OCI-M2 (cell line): Measurements from ENCODE around the gene POU5F1.
"Not testable (repeated sequence)": the region's sequence is repeated elsewhere in the genome, so short reads cannot be mapped to it uniquely, and the experiment has no call there.

ENCODE experiments used
- DNase-seq: peaks from one replicate; lab custom pipeline; 2025; ENCODE audit not compliant: unreplicated experiment; lab: John Stamatoyannopoulos, UW

Gene POU5F1

DNA sequence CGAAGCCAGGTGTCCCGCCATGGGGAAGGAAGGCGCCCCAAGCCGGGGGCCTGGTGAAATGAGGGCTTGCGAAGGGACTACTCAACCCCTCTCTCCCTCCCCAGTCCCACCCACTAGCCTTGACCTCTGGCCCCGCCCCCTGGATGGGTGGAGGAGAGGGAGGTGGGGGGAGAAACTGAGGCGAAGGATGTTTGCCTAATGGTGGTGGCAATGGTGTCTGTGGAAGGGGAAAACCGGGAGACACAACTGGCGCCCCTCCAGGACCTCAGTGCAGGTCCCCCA is at the start of gene POU5F1:
POU5F1 (minus strand) TSS at position 83 of the 282 bp plus-strand sequence; CDS start at position 21, 62 bp downstream.
- no peak for DNase-seq

DNA sequence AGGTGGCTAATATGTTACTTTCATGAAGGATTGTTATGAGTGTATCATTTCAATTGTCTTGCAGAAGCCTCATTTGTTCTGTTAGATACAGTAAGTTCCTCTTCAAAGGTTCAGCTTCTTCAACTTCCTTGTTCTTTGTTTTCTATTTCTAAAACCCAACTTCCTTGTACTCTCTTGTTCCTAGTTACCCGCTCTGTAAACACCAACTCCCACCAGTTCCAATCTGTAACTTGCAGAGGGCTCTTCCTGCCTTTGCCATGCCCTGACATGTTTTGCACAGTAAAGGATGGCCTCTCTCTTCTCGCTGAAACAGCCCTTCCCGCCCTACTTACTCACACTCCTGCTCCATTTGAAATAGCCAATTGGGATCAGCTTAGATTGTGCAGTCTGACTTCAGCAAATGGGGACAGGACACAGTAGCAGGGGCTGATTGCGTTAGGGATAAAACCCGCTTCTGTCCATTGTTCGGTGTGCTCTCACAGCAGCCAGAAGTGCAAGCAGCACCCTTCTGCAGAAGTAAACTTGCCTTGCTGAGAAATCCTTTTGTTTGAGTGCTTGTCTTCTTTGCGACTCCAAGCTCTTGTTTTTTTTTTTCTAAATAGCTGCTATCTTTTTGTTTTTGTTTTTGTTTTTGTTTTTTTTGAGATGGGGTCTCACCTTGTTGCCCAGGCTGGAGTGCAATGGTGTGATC is 45.9 kb upstream of the POU5F1 start:
- DNase-seq = no peak

DNA sequence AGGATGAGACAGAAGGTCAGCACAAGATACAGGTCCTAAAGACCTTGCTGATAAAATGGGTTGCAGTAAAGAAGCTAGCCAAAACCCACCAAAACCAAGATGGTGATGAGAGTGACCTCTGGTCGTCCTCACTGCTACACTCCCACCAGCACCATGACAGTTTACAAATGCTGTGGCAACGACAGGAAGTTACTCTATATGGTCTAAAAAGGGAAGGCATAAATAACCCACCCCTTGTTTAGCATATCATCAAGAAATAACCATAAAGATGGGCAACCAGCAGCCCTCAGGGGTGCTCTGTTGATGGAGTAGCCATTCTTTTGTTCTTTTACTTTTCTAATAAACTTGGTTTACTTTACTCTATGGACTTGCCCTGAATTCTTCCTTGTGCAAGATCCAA is 44.7 kb upstream of the POU5F1 start:
- not testable (repeated sequence) for DNase-seq

DNA sequence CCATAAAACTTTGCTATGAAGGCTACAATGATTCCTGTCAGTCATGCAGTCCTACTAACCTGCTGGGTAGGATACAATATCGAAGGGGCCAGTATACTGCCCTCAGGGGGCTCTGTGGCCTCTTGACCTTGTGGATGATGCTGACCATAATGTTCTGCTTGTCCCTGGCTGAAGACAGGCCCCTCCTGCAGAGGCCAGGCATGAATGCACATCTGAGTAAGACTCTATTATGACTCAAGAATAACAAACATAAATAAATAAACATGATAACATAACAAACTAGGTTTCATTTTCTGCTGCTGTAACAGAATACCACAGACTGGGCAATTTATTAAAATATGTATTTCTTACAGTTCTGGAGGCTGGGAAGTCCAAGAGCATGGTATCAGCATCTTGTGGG is 44.0 kb upstream of the POU5F1 start:
- no peak for DNase-seq

DNA sequence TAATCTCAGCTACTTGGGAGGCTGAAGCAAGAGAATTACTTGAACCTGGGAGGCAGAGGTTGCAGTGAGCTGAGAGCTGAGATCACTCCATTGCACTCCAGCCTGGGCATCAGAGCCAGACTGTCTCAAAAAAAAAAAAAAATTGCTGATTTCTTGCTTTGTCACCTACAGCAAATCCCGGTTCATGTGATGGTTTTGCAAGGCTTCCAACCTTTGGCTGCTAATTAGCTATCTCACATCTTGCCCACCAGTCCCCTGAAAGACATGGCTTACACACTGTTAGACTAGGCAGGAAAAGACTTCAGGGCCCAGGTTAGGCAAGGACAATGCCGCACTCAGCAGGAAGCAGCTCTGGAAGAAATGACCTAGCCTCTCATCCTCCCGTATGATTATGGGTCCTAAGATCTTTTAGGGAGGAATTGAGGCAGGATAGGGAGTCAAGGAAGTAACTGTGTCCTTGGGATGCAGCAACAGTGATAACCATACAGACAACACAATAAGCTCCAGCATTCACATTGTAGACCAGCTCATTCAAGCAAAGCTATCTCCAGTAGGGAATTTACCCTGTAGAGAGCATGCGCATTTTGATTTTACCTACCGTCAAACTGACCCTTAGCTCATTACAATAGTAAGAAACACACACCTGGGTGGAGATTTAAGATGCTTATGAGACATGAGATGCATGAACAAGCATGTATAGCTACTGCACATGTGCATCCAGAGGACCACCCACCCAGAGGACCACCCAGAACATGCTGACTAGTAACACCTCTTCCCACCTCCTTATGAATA is 40.5 kb upstream of the POU5F1 start:
- DNase-seq = no peak

DNA sequence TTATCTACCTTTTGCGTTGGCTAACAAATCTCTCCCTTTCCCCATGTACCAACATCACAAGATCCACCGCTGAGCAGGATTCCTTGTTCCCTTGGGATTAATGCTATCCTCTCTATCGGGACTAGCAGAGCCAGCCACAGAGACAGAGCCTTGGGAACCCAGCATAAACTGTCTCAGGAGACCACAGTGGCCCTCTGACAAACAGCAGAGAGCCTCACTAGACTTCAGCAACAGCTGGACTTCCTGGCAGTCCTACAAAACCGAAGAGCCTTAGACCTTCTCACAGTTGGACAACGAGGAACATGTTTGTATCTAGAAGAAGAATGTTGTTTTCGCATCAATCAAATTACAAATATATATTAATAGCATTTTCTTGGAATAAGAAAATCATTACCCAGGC is 39.6 kb upstream of the POU5F1 start:
- no peak for DNase-seq

DNA sequence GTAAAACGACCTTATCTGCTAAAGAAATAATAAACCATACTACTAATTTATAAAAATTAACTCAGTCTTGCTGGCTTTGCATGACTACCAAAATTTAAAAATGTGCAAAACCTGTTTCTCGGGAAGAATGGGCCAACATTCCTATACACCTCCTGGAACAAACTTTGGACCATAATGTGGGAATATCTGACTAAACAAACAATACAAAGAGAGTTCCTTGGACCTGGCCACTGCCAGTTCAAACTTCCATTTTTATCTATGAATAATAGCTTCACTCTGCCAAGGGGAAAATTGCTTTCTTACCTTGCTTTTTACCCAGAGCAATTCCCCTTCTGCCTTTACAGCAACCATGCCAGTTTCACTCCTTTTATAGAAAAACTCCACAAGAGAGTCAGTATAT is 38.7 kb upstream of the POU5F1 start:
- DNase-seq = no peak

DNA sequence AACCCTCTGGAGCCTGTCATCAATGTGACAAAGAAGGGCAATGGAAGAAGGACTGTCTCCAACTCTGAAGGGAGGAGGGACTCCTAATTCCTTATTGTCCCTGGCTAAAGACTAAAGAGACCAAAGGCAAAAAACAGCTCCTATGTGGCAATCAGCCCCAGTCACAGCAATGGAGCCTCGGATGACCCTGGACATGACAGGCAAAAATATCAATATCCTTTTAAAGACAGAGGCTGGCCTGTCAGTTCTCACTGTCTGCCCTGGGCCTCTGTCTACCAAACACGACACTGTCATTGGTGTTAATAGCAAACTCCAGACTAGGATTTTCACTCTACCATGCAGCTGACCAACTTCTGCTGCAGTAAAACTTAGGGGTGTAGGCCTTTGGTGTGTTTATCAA is 38.0 kb upstream of the POU5F1 start:
- DNase-seq = no peak

DNA sequence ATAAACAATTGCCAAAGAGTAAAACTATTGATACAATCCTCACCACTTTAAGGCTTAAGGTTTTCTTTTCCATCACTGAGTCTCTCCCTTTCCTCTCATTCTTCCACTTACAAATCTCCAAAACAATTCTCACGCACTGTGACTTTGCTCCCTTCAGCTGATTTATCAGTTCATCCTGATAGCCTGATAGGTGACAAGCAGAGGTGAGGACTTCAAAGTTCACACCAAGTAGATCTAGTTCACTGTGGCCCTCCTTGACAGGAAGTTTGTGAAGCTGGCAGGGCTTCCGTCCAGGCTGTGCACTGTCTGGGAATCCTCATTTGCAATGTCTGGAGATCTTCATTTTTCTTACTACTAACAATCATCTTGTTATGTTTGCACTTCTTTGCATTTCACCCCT is 35.2 kb upstream of the POU5F1 start:
- no peak for DNase-seq

DNA sequence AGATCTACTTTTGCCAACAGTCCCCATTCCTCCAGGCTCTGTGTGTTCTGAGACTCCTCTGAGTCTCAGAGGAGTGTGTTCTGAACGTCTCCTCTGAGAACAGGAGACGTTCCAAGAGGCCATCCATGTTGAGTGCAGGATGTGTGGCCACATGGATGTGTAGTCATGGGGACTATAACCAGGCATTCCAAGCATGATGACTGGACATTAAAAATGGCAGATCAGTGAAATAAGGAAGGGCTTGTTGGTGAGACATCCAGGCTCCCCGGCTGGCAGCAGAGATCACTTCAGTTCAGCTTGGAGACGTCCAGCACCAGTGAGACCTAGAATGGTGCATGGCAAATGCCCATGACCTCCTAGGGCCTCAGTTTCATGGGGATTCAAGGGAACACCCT is 34.3 kb upstream of the POU5F1 start:
- DNase-seq = no peak

DNA sequence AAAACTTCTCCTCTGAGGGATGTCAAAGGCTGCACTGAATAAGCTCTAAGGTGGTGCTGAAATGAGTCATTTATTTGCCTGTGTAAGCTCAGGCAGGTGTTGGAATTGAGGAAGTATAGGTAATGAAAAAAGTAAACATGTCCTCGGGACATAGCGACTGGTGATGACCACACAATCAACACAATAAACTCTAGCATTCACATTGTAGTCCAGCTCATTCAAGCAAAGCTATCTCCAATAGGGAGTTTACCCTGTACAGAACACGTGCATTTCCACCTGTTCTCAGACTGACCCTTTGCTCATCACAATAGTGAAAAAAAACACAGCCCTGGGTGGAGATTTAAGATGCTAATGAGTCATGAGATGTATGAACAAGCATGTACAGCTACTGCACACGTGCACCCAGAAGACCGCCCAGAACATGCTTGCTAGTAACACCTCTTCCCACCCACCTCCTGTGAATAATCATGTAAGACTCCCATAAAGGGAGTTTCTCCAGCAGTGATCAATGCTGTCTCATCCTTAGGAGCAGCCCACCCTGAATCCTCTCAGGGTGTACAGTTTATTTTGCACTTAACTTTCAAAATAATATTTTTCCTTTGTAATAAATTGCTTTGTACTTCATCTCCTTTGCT is 33.0 kb upstream of the POU5F1 start:
- DNase-seq = no peak

DNA sequence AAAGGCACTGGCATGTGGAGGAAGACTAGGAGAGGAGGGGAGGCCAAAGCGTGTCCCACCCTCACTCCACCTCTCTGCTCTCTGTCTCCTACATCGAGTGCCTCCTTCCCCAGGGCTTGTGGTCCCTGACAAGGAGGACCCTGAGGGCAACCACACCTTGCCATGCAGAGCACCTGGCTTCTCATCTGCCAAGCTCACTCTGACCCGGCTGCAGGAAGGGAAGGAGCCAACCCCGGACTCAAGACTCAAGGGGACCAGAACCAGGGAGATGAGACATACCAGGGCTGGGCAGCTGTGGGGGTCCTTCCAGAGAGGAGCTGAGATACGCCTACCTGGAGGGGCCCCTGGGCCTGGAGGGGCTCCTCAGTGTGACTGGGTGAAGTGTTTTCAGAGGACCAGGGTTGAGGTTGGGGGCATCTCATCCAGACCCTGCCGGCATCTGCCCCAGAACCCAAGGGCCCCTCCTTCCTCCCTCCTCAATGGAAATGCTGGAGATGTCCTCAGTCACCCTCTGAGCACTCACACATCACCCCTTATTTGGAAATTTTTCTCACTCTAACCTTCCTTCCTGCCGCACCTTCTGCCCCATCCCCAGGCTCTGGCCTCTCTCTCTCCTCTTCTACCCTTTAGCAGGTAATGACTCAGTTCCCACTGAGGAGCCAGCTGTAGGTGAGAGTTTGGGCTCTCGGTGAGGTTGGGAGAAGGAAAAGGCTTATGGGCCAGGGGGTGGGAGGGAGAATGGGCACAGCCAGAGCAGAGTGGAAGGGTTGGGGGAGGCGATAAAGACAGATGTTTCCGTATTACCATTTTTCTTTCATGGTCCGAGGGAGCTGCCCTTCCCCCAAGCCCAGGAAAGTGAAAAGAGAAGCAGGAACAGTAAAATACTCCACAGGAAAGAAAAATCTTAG is 32.0 kb upstream of the POU5F1 start:
- no peak for DNase-seq

DNA sequence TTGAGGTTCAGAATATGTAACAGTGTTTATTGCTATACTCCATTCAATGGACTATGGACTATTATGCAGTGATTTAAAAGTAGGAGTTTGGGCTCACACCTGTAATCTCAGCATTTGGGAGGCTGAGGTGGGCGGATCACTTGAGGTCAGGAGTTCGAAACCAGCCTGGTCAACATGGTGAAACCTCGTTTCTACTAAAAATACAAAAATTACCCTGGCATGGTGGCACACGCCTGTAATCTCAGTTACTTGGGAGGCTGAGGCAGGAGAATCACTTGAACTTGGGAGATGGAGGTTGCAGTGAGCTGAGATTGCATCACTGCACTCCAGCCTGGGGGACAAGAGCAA is 28.6 kb upstream of the POU5F1 start:
- not testable (repeated sequence) for DNase-seq

DNA sequence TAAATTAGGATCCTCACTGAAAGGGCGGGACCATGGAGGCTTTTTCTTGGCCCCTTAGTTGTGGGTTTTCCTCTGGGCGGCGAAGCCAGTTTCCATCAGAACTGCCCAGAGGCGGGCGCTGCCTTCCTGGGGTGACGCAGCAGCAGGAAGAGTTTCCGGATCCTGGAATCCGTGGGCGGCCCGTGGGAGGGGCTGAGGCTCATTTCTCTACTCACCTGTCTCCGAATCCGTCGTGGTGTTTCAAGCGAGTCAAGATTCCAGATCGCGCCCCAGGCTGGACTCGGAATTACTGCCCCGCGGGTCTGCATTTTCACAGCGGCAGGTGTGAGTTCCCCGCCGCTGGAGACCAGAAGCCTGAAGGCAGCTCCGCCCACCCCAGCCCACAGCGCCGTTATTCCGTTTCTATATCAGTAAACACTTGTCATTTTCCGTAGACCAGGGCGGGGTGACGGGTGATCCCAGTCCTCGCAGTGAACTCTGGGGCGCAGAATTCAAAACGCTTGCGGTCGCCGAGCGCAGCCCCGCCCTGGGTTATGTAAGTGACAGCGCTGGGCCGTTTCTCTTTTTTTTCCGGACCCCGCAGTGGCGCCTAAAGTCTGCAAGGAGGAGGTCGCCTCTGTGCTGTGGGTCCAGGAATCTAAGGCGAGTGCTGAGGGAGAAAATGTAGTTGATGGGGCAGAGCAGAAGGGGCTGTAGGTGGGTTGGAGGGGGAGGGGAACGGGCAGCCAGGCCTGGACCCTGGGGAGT is 27.2 kb upstream of the POU5F1 start:
- DNase-seq = peak; percentile 82

DNA sequence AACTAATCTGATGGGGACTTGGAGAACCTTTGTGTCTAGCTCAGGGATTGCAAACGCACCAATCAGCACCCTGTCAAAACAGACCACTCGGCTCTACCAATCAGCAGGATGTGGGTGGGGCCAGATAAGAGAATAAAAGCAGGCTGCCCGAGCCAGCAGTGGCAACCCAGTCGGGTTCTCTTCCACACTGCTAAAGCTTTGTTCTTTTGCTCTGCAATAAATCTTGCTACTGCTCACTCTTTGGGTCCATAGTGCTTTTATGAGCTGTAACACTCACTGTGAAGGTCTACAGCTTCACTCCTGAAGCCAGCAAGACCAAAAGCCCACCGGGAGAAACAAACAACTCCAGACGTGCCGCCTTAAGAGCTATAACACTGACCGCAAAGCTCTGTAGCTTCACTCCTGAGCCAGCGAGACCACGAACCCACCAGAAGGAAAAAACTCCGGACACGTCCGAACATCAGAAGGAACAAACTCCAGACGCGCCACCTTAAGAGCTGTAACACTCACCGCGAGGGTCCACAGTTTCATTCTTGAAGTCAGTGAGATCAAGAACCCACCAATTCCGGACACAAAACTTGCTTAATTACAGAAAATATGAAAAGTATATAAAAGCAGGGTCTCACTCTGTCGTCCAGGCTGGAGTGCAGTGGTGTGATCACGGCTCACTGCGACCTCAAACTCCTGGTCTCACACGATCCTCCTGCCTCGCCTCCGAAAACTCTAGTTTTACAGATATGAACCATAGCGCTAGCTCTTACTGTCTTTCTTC is 26.0 kb upstream of the POU5F1 start:
- DNase-seq = not testable (repeated sequence)

DNA sequence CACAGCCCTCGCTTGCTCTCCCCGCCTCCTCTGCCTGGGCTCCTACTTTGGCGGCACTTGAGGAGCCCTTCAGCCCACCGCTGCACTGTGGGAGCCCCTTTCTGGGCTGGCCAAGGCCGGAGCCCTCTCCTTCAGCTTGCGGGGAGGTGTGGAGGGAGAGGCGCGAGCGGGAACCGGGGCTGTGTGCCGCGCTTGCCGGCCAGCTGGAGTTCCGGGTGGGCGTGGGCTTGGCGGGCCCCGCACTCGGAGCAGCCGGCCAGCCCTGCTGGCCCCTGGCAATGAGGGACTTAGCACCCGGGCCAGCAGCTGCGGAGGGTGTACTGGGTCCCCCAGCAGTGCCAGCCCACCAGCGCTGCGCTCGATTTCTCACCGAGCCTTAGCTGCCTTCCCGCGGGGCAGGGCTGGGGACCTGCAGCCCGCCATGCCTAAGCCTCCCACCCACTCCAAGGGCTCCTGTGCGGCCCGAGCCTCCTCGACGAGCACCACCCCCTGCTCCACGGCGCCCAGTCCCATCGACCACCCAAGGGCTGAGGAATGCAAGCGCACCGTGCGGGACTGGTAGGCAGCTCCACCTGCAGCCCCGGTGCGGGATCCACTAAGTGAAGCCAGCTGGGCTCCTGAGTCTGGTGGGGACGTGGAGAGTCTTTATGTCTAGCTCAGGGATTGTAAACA is 25.0 kb upstream of the POU5F1 start:
- not testable (repeated sequence) for DNase-seq

DNA sequence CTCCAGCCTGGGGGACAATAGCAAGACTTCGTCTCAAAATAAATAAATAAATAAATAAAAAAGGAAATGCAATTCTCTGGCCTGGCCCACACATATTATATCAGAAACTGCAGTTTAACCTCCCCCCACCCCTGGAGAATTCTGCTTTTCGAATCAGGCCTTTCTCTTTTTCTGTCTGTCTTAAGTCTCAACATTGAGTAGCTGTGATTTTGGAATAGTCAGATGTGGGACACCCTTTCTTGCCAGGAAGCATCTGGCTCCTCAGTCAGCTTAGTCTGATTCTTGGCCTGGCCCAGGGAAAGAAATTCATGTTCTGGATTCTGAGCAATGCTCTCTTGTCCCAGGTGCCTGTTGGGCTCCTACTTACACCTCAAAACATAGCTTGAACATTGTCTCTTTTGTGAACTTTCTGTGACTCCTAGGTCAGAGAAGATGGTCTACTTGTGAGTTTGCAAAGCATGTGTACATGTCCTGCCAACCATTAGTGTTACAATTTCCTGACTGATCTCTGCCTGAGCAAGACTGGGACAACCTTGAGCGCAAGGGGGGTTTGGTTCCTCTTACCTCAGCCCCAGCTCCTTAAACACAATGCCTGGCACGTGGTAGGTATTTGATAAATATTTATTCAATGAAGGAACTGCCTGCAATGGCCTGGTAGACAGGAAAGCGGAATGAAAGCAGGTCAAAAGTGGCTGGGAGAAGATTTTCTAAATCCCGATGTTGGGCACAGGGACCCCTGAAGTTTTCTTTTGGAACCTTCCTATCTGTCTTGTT is 23.8 kb upstream of the POU5F1 start:
- DNase-seq = no peak

DNA sequence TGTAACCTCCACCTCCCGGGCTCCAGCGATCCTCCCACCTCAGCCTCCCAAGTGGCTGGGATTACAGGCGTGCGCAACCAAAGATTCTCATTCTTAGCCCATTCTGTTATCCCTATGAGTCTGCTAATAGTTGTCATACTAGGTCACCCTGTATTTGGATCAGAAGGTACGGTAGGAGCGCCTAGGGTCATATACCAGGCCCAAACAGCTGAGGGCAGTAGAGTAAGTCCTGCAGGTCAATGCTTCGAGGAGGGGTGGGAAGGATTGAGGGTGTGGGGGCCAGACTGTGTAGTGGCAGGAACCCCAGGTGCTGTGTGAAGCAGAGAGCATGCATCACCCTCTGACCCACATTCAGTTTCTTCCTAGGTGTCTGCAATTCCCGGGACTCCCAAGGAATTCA is 22.7 kb upstream of the POU5F1 start:
- DNase-seq = no peak
